ENCODE data around the gene CARD6.

DNA sequence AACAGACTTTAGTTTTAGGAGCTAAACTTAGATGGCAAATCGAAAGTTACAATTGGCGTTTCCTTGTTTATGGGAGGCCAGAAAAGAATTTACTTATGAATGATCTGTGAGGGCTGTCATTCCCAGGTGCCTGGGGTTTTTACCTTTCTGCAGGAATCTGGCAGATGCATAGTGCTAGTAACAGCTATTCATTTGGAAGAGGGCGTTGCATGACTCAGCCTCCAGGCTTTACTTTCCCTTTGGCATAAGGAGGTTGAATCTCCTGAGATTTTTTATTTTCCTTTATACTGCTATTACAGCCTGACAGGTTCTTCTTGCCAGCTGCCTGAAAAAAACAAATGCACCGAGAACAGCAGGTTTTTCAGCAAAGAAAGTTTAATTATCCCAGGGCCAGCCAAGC lies 30.0 kb downstream of the CARD6 start:
- TF ChIP-seq CTCF (IDR thresholded peaks at IDR 0.05), result no peak
- no peak for TF ChIP-seq SIN3A (IDR thresholded peaks at IDR 0.05; ENCODE audit: borderline replicate concordance, insufficient read depth, low read depth, low read length)
- no peak for TF ChIP-seq REST (IDR thresholded peaks at IDR 0.05; ENCODE audit: insufficient read depth in 1 of 2, low read depth in 2 of 2, low read length in 1 of 2)
- no peak for TF ChIP-seq POLR2AphosphoS5 (IDR thresholded peaks at IDR 0.05; ENCODE audit: low read depth, low read length)
- no peak for TF ChIP-seq TCF7L2 (IDR thresholded peaks at IDR 0.05; ENCODE audit: low read depth, low read length)

Data from Panc1 (cell line).